BE2C (cell line): Measurements from ENCODE around the gene HEATR5A.
"Not testable (repeated sequence)": the region's sequence is repeated elsewhere in the genome, so short reads cannot be mapped to it uniquely, and the experiment has no call there.

Experiments used
- DNase-seq: peaks from one replicate; pipeline ENCODE4 v3.0.0-alpha.2; 2020
- H3K27me3 ChIP-seq: fragments of 250-450 bp; sonication (Bioruptor Pico); 2 replicates; pipeline ENCODE4 v1.5.1; 2020; ENCODE audit warnings: mild to moderate bottlenecking
- H3K36me3 ChIP-seq: fragments of 250-450 bp; sonication (Bioruptor Pico); 2 replicates; pipeline ENCODE4 v1.5.1; 2020; ENCODE audit warnings: mild to moderate bottlenecking
- H3K4me1 ChIP-seq: fragments of 250-450 bp; sonication (Bioruptor Pico); 2 replicates; pipeline ENCODE4 v1.5.1; 2020
- H3K4me3 ChIP-seq: 2 replicates; pipeline ENCODE4 v1.5.1; 2011; ENCODE audit warnings: low read depth, low read length
- H3K9me3 ChIP-seq: fragments of 250-450 bp; sonication (Bioruptor Pico); 2 replicates; pipeline ENCODE4 v1.5.1; 2020
- CTCF ChIP-seq: IDR thresholded peaks from 2 replicates; pipeline ENCODE4 v1.5.1; 2012; ENCODE audit warnings: mild to moderate bottlenecking, low read depth, low read length

HEATR5A gene

GRCh38 chr14:31251028-31251958, 169.1 kb downstream of the HEATR5A start:
- no peak for DNase-seq
- Histone ChIP-seq H3K27me3 (no peaks in the 10 kb centered on the region), H3K4me3 (no peak overlapping the region), H3K4me1 (no peaks in the 10 kb centered on the region), H3K9me3 (no peaks in the 10 kb centered on the region), H3K36me3 (no peaks in the 10 kb centered on the region)
- no peak for TF ChIP-seq CTCF

DNA sequence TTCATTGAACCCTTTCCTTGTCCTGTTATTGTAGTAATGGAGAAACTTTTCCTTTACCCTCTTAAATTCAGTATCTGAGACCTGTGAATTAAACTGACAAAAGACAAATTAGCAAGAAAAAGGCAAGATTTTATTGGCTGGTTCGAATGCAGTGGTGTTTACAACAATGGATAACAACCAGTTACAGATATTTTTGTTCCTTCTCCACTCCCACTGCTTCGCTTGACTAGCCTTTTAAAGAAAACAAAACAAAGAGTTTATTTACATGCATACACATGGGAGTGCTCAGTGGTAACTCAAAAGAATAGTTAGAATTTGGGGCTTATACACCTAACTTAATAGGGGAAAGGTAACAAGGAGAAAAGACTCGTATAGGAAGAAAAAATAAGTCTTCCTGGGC, 175.7 kb downstream of the HEATR5A start:
- no peak overlapping the region for H3K4me3 ChIP-seq
- no peaks in the 10 kb centered on the region for H3K36me3 ChIP-seq
- H3K9me3 ChIP-seq: no peaks in the 10 kb centered on the region
- no peaks in the 10 kb centered on the region for H3K4me1 ChIP-seq
- DNase-seq: no peak
- H3K27me3 ChIP-seq: no peaks in the 10 kb centered on the region
- no peak for TF ChIP-seq CTCF

DNA sequence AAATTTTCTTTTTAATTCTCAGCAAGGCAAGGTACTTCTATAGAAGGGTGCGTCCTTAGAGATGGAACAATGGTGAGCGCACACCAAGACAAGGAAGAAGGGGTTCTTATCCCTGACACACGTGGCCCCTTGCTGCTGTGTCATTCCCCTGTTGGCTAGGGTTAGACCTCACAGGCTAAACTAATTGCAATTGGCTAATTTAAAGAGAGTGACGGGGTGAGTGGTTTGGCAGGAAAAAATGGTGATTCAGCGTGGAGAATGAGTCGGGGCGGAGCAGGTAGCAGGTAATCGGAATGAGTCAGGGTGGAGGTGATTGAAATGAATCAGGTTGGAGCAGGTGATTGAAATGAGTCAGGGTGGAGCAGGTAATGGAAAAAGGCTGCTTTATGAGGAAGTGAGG, 176.5 kb downstream of the HEATR5A start:
- H3K4me1 ChIP-seq: no peaks in the 10 kb centered on the region
- no peak for DNase-seq
- H3K4me3 ChIP-seq: no peak overlapping the region
- H3K9me3 ChIP-seq: no peaks in the 10 kb centered on the region
- no peaks in the 10 kb centered on the region for H3K27me3 ChIP-seq
- H3K36me3 ChIP-seq: no peaks in the 10 kb centered on the region
- TF ChIP-seq CTCF: no peak

- not testable (repeated sequence) for DNase-seq, H3K4me1 ChIP-seq, H3K27me3 ChIP-seq, H3K9me3 ChIP-seq, H3K4me3 ChIP-seq, H3K36me3 ChIP-seq
Observed at GRCh38 chr14:31242161-31242940, 178.0 kb downstream of the HEATR5A start.
